GM12878 (cell line): ENCODE results near the gene CDH4. TPM values are rescaled to one million over a fixed set of nuclear protein-coding genes. Genes with fewer than 3 reads are reported as not detected.

Experiments
- ATAC-seq: fragments of 200-7000 bp; cut with Tn5 transposase; 3 replicates; pipeline ENCODE4 v1.9.1; 2020; ENCODE audit warnings: mild to moderate bottlenecking, moderate library complexity
- BruUV-seq: library from RNA; stranded (reverse); fragments of 400-500 nt; replicated peaks from 2 replicates; lab custom pipeline; 2021; lab: Mats Ljungman, UMichigan
- CTCF ChIA-PET: fragments of 300-600 bp; sonication (Branson Sonifier 250); formaldehyde crosslinking; extraction: SDS; loops from one replicate; lab custom pipeline; 2021; ENCODE audit warnings: inconsistent platforms; lab: Yijun Ruan, JAX
- POLR2A ChIA-PET: fragments of 350-600 bp; formaldehyde crosslinking; extraction: SDS; loops from one replicate; lab custom pipeline; 2021; ENCODE audit warnings: inconsistent platforms; lab: Charles Lee
- RAD21 ChIA-PET: fragments of 300-600 bp; sonication (Branson Sonifier 250); formaldehyde crosslinking; loops from one replicate; lab custom pipeline; 2023; ENCODE audit warnings: antibody characterized with exemption; ENCODE audit not compliant: unreplicated experiment; lab: Charles Lee
- SMC1A ChIA-PET: fragments of 300-600 bp; sonication (Branson Sonifier 250); formaldehyde crosslinking; loops from one replicate; lab custom pipeline; 2023; ENCODE audit not compliant: unreplicated experiment, uncharacterized antibody; lab: Charles Lee
- DNase-seq: peaks from one replicate; pipeline ENCODE4 v3.0.0-alpha.2; 2011; ENCODE audit warnings: low read depth, low spot score
- FAIRE-seq: peaks from 3 replicates; lab custom pipeline; 2011; peaks lifted over from hg19 to GRCh38; lab: Jason Lieb, UNC
- H2AFZ ChIP-seq: 2 replicates; pipeline ENCODE4 v1.6.0; 2011; ENCODE audit warnings: low read depth, low read length, control low read depth; ENCODE audit not compliant: control insufficient read depth
- H3K27ac ChIP-seq: 2 replicates; pipeline ENCODE4 v1.5.1; 2011; ENCODE audit warnings: control low read depth; ENCODE audit not compliant: control insufficient read depth, insufficient read depth
- H3K27me3 ChIP-seq, 2 experiments: replicated peaks in 1 of 2; 2 replicates each; pipeline versions ENCODE4 v1.6.0 to v1.6.1; 2011; ENCODE audit warnings: low read length in 1 of 2; ENCODE audit not compliant: control insufficient read depth in 2 of 2, insufficient read depth in 2 of 2
- H3K36me3 ChIP-seq, 2 experiments: 2 replicates each; pipeline ENCODE4 v1.5.1; 2011; ENCODE audit warnings: low read length in 1 of 2; ENCODE audit not compliant: control insufficient read depth in 2 of 2, insufficient read depth in 2 of 2
- H3K4me1 ChIP-seq: 2 replicates; pipeline ENCODE4 v1.6.1; 2011; ENCODE audit warnings: mild to moderate bottlenecking, low read length, moderate library complexity, mixed read lengths; ENCODE audit not compliant: control insufficient read depth, insufficient read depth
- H3K4me2 ChIP-seq: 2 replicates; pipeline ENCODE4 v1.6.0; 2011; ENCODE audit warnings: control low read depth; ENCODE audit not compliant: control insufficient read depth, insufficient read depth
- H3K4me3 ChIP-seq: fragments of 200-600 bp; sonication (generic); 2 replicates; pipeline ENCODE4 v1.5.1; 2016
- H3K79me2 ChIP-seq: 2 replicates; pipeline ENCODE4 v1.6.0; 2011; ENCODE audit warnings: low read length; ENCODE audit not compliant: control insufficient read depth, insufficient read depth
- H3K9ac ChIP-seq: 2 replicates; pipeline ENCODE4 v1.8.0; 2011; ENCODE audit warnings: low read length, control low read depth, mixed read lengths; ENCODE audit not compliant: control insufficient read depth, insufficient read depth
- H3K9me3 ChIP-seq: replicated peaks from 3 replicates; pipeline ENCODE4 v1.5.1; 2011; ENCODE audit warnings: mild to moderate bottlenecking, low read length; ENCODE audit not compliant: control insufficient read depth, insufficient read depth
- H4K20me1 ChIP-seq: 2 replicates; pipeline ENCODE4 v1.6.0; 2011; ENCODE audit not compliant: control insufficient read depth, insufficient read depth
- ATF2 ChIP-seq: IDR thresholded peaks from 2 replicates; pipeline ENCODE4 v1.6.1; 2012; ENCODE audit warnings: low read length, inconsistent platforms
- CHD2 ChIP-seq: IDR thresholded peaks from 2 replicates; pipeline ENCODE4 v1.6.1; 2011; ENCODE audit warnings: low read depth, low read length, improper control_type of control experiment, borderline replicate concordance
- E2F8 ChIP-seq: fragments of 450-650 bp; IDR thresholded peaks from 2 replicates; pipeline ENCODE4 v1.6.1; 2018; ENCODE audit warnings: mild to moderate bottlenecking, low read depth, moderate library complexity; ENCODE audit not compliant: partially characterized antibody
- HDGF ChIP-seq: fragments of 450-650 bp; IDR thresholded peaks from 2 replicates; pipeline ENCODE4 v1.6.1; 2016; ENCODE audit warnings: antibody characterized with exemption
- JUNB ChIP-seq: IDR thresholded peaks from 2 replicates; pipeline ENCODE4 v1.6.1; 2016; ENCODE audit warnings: antibody characterized with exemption, mild to moderate bottlenecking
- MYB ChIP-seq: fragments of 150-350 bp; IDR thresholded peaks from 2 replicates; pipeline ENCODE4 v1.6.1; 2014; ENCODE audit warnings: mild to moderate bottlenecking, low read depth, low read length, borderline replicate concordance
- PAX5 ChIP-seq: IDR thresholded peaks from 2 replicates; pipeline ENCODE4 v1.6.1; 2011; ENCODE audit warnings: low read depth, low read length, borderline replicate concordance
- PBX3 ChIP-seq: IDR thresholded peaks from 2 replicates; pipeline ENCODE4 v1.6.1; 2011; ENCODE audit warnings: mild to moderate bottlenecking, low read depth, low read length, moderate library complexity; ENCODE audit not compliant: insufficient replicate concordance
- RFX5 ChIP-seq: IDR thresholded peaks from 2 replicates; pipeline ENCODE4 v1.6.1; 2011; ENCODE audit warnings: low read depth, low read length, improper control_type of control experiment
- SMAD1 ChIP-seq: fragments of 450-650 bp; IDR thresholded peaks from 2 replicates; pipeline ENCODE4 v1.6.1; 2018; ENCODE audit warnings: mild to moderate bottlenecking, low read depth; ENCODE audit not compliant: partially characterized antibody
- ZNF207 ChIP-seq: fragments of 450-650 bp; IDR thresholded peaks from 2 replicates; pipeline ENCODE4 v1.6.1; 2014; ENCODE audit warnings: antibody characterized with exemption, mild to moderate bottlenecking, borderline replicate concordance
- ZNF592 ChIP-seq: fragments of 450-650 bp; IDR thresholded peaks from 2 replicates; pipeline ENCODE4 v1.6.1; 2017; ENCODE audit warnings: mild to moderate bottlenecking, moderate library complexity
- WGBS: methylation state at CpG from one replicate; pipeline ENCODE4 v1.1.6; 2016; ENCODE audit warnings: low lambda C conversion rate; ENCODE audit not compliant: insufficient replicate concordance, insufficient coverage; ENCODE audit errors: missing lambda C conversion rate; 5-methylcytosine and 5-hydroxymethylcytosine counted together
- in situ Hi-C: fragments of 300-500 bp; cut with MboI; formaldehyde crosslinking; loops from 9 replicates; pipeline ENCODE4 v1.14.3; 2018; ENCODE audit warnings: mixed read lengths
- intact Hi-C: fragments of 100-400 bp; cut with micrococcal nuclease; formaldehyde crosslinking; loops from one replicate; pipeline ENCODE4 v1.14.2; 2022; ENCODE audit not compliant: unreplicated experiment
- polyA plus RNA-seq, 11 experiments: library from polyadenylated mRNA; depleted of rRNA in 4 of 11; unstranded in 6 of 11; stranded (reverse) in 5 of 11; fragments of >200 nt; fragmentation: Nextera tagmentation in 4 of 11; fragmentation: Illumina TruSeq in 1 of 11; extraction: Ambion mirVana in 4 of 11; extraction: Trizol in 1 of 11; gene quantifications; 1 replicate in 1 of 11; 2 replicates in 10 of 11; pipeline versions ENCODE4 v1.2.1 to v1.2.3, GENCODE V29; 2011 to 2016; ENCODE audit warnings: inconsistent platforms in 2 of 11, missing spikeins in 2 of 11, low read depth in 1 of 11
- total RNA-seq, 4 experiments: library from RNA; depleted of rRNA in 3 of 4; stranded (reverse); fragments of >200 nt in 3 of 4; fragmentation: Illumina TruSeq in 1 of 4; extraction: Trizol in 1 of 4; gene quantifications; 2 replicates each; pipeline versions ENCODE4 v1.2.1 to v1.2.3, GENCODE V29; 2013 to 2021

CDH4 gene
- total and polyA plus RNA-seq, 10 of the 15 experiments (the other 5 are each of a cell fraction or from before 2014, with no cell fraction given), result not detected

GRCh38 chr20:61812121-61812844 lies 560.2 kb downstream of the CDH4 start (continued):
- TF ChIP-seq ATF2, result no peak
- TF ChIP-seq PAX5, result no peak
- no peak for TF ChIP-seq CHD2
- TF ChIP-seq MYB, result no peak
- TF ChIP-seq SMAD1, result no peak

GRCh38 chr20:61812845-61813485 lies 560.9 kb downstream of the CDH4 start:
- no peaks in the 10 kb centered on the region; a peak in 1 of 4 replicates for H3K27me3 ChIP-seq
- no peak overlapping the region for H3K4me3 ChIP-seq
- H3K9ac ChIP-seq, result no peak overlapping the region
- in situ Hi-C loops, result no loop called here
- WGBS, result 18% methylated on average over 14 of the region's 14 CpGs
- ATAC-seq (no peak), FAIRE-seq (no peak), DNase-seq (no peak)
- H3K4me2 ChIP-seq, result no peak overlapping the region
- H3K36me3 ChIP-seq, result no peaks in the 10 kb centered on the region
- no peaks in the 10 kb centered on the region for H3K9me3 ChIP-seq
- no TSS peak for BruUV-seq
- no peaks in the 10 kb centered on the region for H3K79me2 ChIP-seq
- ChIA-PET POLR2A (no interaction called here), RAD21 (no interaction called here), CTCF (no interaction called here), SMC1A (no interaction called here)
- H2AFZ ChIP-seq, result no peak overlapping the region
- H3K27ac ChIP-seq, result no peak overlapping the region
- no peaks in the 10 kb centered on the region for H3K4me1 ChIP-seq
- intact Hi-C loops, result no loop called here
- H4K20me1 ChIP-seq, result no peaks in the 10 kb centered on the region
- TF ChIP-seq JUNB, result no peak
- TF ChIP-seq ZNF592, result no peak
- no peak for TF ChIP-seq RFX5
- TF ChIP-seq ZNF207, result no peak
- no peak for TF ChIP-seq PBX3
- no peak for TF ChIP-seq E2F8
- TF ChIP-seq HDGF, result no peak
